Stimulated activated naive CD4-positive, alpha-beta T cell (primary cell): ENCODE results near the gene CGB2.

Experiments used
- DNase-seq, 6 experiments: peaks; one replicate each; lab custom pipeline; 2025; lab: John Stamatoyannopoulos, UW

The CGB2 gene

DNA sequence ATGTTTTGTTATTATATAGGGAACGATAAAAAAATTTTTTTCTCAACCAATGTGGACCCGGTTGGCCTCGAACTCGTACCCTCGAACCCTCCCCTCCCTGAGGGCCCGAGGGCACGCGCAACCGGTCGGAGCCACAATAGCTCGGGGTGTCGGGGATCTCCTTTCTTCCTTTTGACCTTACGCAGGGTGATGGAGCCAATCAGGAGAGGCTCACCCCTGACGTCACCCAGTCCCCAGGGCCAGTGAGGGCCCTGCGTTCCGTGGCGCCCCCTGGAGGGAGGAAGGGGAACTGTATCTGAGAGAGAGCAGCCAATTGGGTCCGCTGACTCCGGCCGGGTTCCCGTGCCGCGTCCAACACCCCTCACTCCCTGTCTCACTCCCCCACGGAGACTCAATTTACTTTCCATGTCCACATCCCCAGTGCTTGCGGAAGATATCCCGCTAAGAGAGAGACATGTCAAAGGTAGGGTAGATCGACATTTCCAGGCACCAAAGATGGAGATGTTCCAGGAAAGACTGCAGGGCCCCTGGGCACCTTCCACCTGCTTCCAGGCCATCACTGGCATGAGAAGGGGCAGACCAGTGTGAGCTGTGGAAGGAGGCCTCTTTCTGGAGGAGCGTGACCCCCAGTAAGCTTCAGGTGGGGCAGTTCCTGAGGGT, at the start of gene CGB2:
Gene CGB2, plus strand, starts transcription at position 249 of the 660 bp plus-strand sequence. Its CDS starts 206 bp downstream, at position 455.
- DNase-seq, result peak in 4 of 6 experiments; percentile 6 to 38 (median 26)

DNA sequence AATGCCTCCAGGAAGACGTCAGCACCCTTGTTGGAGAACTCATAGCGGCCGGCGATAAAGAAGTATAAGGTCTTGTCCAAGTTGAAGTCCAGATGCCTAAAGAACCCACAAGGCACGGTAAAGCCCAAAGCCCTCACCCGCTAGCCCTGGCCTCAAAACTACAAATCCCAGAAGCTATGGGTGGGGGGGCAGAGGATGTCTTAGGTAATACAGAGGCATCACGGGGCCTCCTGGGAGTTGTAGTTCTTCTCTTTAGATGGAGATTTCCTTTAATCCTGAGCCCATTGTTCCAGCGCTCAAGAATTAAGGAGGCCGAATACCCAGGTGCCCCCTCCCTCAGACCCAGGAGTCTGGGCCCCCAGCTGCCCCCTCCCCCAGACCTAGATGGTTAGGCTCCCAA, 49.4 kb upstream of the CGB2 start:
- DNase-seq, result no peak

DNA sequence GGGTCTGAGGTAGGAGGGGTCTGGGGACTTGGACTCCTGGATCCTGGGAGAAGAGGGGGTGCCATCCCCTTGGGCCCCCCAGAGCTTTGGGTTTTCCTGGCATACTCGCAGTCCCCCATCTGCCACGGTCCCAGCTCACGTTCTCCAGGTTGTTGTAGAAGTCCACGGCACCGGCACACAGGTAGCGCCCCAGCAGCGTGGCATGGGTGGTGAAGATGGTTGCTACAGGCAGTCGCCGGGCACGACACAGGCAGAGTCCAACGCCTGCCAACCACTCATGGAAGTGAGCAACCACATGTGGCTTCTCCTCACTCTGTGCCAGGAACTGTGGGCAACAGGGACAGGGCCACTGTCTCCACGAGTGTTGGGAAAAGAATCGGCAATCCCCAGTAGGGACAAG, 46.0 kb upstream of the CGB2 start:
- DNase-seq, result no peak

DNA sequence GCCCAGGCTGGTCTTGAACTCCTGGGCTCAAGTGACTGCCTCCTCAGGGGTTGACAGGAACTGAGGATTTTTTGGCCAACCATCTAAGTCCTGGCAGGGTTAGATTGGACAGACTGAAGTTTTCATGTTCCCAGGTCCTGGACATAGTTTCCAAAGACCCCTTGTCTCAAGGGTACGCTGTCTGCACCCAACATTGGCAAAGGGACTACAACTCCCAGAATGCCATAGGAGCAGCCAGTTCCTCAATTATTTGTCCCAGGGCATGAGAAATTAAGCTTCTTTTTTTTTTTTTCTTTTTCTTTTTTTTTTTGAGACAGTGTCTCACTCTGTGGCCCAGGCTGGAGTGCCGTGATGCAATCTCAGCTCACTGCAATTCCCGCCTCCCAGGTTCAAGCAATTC, 45.5 kb upstream of the CGB2 start:
- no peak for DNase-seq

DNA sequence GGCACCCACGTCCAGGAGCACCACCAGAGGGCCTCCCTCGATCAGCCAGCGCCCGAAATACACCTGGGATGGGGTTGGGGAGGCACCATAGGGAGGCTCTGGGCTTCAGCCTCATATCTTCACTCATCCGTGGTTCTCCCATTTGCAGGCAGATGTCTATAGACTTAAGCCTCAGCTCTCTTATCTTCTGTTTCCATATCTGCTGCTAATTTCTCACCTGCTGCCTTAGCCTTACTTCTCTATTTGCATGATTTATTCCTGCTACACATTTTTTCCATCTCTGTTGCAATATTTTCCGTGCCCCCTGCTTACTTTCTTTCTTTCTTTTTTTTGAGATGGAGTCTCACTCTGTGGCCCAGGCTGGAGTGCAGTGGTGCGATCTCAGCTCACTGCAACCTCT, 44.4 kb upstream of the CGB2 start:
- no peak for DNase-seq

DNA sequence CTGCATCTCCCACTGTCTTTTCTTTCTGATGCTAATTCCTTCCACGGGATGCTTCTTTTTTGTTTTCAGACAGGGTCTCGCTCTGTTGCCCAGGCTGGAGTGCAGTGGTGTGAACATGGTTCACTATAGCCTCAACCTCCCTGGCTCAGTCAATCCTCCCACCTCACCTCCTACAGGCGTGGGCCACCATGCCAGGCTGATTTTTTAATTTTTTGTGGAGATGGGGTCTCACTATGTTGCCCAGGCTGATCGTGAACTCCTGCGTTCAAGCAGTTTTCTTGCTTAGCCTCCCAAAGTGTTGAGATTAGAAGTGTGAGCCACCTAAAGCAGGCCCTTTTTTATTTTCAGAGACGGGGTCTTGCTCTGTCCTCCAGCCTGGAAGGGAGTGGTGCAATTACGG, 43.4 kb upstream of the CGB2 start:
- DNase-seq, result no peak

DNA sequence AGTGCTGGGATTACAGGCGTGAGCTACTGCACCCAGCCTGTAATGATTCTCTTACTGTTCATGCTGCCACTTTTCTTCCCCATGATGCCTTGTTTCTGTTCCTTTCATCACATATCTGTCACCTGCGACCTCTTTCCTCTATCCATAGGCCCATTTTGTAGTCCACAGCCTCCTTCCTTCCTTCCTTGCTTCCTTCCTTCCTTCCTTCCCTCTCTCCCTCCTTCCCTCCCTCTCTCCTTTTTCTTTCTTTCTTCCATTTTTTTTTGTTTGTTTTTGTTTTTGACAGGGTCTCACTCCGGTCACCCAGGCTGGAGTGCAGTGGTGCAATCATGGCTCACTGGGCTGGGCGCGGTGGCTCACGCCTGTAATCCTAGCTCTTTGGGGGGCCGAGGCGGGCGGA, 42.8 kb upstream of the CGB2 start:
- no peak for DNase-seq

DNA sequence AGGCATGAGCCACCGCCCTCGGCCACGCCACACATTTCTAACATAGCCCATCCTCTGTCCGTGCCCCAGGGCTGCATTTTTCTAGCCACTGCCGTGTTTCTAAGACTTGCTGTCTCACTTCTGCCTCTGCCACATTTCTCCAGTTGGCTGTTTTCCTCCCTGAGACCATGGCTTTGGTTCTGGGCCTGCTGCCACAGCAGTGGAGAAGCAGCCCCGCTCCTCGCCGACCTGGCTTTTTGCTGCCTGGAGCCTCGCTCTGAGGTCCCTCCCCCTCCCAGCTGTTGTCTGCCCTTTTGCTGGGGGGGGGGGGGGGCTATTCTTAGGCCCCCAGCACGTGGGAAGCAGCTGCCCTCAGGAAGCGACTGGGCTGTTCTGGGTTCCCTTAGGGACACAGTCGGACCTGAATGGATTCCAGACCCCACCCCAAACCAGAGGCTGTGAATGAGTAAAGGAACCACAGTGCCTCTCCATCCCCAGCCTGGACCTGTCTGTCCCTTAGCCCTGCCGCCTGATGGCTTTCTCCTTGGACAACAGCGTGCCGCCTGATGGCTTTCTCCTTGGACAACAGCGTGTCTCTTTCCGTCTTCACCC, 41.9 kb upstream of the CGB2 start:
- no peak for DNase-seq

DNA sequence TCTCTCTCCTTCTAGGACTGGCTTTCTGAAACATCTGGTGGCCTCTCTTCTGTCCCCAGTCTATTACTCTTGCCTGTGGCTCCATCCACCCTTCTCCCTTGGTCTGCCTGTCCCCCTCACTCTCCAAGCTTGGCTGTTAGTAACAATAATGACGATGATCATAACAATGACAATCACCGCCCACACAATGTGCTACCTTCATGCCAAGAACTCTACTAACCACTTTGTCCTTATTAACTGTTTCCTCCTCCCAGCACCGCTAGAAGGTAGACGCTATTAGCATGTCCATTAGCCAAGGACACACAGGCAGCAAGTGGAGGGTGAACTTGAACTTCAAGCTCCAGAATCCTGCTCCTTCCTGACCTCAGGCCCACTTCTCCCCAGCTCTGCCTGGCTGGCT, 41.3 kb upstream of the CGB2 start:
- no peak for DNase-seq

DNA sequence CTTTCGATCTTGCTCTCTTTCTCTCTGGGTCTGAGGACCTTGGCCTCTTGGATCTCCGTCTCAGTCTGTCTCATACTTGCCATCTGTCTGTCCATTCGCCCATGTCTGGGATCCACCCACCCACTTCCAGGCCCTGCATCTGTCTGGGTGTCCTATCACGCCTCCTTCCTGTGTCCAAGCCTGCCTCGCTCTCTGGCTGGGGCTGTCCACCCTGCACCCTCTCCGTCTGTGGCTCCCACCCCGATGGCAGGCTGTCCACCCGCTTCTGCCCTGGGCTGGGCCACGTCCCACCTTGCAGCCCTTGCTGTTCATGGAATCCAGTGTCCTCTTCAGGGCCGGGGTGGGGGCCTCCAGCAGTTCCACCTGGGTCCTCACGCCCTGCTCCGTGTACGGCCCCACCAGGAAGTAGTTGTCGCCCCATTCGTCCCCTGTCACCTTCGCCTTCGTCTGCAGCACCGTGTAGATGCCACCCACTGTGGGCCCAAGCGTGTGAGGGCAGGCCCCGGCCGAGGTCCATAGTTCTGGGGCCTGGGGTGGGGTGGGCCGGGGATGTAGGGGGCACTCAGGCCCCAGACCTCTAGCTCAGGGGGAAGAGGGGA, 40.6 kb upstream of the CGB2 start:
- no peak for DNase-seq

DNA sequence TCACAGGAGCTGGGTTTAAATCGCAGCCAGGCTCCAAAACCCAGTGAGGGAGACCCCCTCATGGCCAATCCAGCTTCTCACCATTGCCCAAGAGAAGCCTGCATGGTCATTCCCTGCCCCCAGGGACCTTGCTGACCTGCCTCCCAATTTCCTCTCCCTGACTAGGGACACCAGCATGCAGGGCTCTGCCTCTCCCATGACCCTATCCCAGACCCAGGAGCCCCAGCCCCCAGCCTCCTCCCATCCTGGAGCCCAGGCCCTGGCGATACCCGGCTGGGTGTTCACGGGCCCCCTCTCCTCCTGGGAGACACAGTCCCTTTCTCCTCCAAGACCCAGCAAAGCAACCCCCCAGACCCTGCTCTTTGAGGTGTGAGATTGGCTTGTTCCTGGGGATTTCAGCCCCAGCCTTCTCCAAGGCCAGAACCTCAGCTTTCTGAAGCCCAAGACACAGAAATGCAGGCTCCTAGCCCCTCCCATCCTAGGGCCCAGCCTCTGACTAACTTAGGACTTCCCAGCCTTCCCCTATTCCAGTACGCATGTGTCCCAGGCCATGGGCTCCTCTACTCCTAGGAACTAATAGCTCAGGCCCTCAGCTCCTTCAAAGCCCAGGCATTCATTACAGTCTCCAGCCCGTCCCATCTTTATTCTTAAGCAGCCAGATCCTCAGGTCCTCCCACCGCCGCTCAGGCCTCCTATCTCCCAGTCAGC, 39.7 kb upstream of the CGB2 start:
- no peak for DNase-seq

DNA sequence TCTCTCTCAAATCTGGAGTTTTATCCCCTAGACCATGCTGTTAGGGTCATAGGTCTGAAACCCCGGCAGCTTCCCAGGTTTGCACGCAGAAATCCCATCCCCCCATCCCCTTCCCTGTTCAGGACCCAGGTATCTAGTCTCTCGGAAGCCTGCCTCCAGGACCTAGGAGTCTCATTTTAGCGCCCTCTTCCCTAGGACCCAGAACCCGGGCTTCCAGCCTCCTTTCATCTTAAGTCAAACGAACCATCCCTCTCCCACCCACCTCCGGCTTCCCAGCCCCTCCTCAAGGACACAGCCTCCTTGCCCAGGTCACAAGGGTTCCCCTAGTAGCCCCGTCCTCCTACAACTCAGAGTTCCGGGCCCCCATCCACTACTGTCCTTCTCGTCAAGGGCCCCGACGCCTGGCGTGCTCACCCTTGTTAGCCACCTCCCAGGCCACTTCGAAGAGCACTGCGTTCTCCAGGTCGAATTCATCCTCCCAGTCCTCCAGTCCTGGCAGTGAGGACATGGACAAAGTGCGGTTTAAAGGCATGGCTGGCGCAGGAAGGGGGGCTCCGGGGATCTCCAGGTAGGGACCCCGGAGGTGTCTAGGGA, 39.0 kb upstream of the CGB2 start:
- DNase-seq, result no peak

DNA sequence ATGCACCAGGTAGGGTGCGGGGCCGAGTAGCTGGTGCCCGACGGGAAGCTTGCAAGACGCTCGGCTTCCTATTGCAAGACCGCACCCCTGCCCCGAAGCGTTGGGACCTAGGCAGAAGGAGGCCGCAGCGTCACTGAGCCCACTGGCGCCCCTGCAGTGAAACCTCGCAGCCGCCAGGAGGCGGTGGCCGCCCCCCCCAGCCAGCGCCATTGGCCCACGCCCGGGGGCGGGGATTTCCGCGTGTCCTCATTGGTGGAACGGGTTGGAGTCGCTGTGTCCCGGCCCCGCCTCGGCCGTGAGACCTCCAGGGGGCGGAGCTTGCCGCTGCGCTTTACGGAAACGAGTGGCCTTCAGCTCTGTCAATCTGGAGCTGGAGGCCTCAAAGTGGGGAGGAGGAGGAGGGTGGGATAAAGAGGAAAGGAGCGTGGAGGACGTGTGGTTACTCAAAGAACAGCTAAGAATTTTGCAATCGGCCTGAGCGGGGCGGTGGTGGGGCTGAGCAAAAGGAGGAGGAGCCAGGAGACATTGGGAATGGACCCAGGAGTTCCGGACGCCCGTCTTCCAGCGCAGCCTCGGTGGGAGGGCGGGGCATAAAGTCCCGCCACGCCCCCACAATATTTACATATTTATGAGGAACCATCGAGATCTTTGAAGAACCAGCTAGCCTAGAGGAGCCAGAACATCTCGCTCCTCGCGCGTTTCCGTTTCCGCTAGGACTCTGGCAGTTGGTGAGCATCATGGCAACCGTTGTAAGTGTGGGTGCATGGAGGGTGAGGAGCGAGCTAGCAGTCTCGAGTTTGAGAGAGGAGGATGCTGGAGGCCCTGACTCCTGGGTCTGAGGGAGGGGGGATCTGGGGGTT, 38.3 kb upstream of the CGB2 start, which contains the start of the genes GYS1 and RUVBL2:
Gene GYS1, minus strand, starts transcription at position 135 of the 860 bp plus-strand sequence. CDS start 197 bp downstream, outside the sequence.
Gene RUVBL2, plus strand, starts transcription at position 713 of the 860 bp plus-strand sequence. Its CDS starts 25 bp downstream, at position 738.
- DNase-seq, result peak; percentile 98 to 100 (median 99)

DNA sequence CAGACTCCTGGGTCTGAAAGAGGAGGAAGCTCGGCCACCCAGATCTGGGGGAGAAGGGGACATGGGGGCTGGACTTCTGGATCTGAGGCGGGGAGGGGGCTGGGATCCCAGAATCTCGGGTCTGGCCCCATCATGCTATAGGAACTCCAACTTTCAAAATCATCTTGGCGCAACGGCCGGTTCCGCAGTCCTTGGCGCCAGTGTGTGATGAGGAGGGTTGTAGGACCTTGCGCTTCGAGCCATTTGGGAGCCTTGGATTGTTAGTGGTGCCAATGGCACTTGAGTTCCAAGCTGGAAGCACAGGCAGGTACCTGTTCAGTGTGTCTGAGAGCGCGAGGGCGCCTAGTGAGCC, 37.7 kb upstream of the CGB2 start:
- DNase-seq, result no peak

DNA sequence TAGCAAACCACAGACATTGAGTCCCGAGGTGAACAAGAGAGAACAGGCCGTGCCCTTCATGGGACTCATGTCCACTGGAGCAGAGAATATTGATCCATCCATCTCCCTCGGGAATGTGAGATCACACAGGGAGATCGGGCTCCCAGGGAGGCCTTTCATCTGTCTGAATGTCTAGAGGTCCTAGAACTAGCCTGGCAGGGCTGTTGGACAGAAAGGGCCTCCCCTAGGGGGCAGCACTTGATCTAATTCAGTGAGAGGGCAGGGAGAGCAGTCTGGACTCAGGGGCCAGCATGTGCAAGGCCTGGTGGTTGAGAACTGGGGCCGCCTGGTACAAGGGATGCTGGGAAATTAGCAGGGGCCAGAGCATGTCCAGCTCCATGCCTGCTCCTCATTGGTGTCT, 33.7 kb upstream of the CGB2 start:
- DNase-seq, result peak in 3 of 6 experiments; percentile 10 to 29 (median 15)

DNA sequence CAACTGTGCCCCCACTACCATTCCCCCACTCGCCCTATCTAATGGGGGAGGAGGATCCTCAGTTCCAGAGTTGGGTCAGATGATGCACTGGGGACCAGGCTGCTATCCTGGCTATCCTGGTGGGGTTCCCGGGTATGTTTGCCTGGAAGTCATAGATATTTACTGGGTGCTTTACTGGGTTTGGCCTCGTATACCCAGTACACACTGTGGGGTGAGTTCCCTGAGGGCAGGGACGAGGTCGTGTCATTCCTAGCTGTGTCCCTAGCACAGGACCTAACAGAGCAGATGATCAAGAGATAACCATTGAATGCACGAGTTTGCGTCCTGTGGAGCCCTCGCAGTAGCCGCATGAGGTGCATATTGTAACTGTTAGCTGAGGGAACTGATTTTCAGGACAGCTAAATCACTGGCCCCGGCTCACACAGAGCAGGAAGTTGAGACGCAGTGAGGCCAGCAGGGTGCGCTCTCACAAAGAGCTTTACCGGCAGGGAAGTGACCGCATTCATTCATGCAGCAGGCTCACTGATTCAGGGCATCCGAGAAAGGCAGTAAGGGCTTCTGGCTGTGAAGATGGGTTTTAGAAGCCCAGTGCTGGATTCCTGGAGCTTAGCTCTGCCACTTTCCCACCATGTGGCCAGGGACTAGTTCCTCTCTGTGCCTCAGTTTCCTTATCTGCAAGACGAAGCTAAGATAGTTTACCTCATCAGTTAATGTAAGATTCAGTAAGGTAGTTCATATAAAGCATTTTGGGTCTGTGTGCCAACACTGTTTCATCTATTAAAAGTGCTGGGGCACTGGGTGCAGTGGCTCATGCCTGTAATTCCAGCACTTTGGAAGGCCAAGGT, 32.0 kb upstream of the CGB2 start:
- DNase-seq, result peak; percentile 29 to 65 (median 46)

DNA sequence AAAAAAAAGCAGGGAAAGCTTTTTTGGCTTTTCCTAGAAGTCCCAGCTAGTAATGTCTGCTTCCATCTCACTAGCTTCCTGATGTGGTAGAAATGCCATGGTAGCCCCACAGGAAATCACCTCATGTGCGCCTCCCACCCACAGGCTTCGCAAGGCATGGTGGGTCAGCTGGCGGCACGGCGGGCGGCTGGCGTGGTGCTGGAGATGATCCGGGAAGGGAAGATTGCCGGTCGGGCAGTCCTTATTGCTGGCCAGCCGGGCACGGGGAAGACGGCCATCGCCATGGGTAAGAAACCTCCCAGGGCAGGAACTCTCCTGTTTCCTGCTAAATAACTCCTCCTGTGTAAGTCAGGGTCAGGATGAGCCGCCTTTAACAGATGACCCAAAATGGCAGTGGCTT, 27.6 kb upstream of the CGB2 start:
- DNase-seq, result no peak

DNA sequence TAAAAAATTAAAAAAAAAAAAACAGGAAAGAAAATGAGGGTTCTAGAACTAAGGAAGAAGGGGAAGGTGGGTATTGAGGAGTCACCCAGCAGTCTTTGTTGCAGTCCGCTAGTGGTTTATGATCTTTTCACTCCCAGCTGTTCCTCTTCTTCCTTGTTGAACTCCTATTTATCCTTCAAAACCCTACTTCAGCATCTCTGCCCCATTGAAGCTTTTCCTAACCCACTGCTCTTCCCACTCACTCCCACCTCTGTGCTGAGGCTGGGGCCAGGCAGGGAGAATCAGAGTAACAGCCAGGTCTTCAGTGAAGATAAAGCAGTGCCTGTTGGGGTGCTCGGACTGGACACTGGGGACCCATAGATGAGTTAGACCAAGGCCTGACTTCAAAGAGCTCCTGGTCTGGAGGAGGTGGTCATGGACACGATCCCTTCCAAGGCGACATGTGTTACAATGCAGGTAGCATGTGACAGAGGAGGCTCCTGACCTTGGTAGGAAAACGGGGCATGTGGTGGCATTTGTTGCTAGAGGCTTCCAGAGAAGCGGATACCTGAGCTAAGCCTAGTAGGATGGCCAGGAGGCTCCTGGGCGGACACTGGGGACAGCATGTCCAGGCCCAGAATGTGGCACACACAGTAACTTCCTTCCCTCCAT, 26.6 kb upstream of the CGB2 start:
- no peak for DNase-seq

DNA sequence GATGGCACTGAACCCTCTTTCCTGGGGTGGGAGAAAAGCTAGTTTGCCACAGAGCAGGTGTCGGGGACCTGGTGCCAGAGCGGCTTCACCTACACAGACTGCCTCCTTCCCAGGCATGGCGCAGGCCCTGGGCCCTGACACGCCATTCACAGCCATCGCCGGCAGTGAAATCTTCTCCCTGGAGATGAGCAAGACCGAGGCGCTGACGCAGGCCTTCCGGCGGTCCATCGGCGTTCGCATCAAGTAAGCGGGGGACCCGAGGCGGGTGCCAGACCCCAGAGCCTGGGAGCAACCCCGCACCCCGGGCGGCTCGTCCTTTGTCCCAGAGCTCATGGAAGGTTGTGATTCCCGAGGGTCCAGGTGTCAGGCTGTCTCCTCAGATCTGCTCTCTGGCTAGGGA, 24.8 kb upstream of the CGB2 start:
- DNase-seq, result no peak

DNA sequence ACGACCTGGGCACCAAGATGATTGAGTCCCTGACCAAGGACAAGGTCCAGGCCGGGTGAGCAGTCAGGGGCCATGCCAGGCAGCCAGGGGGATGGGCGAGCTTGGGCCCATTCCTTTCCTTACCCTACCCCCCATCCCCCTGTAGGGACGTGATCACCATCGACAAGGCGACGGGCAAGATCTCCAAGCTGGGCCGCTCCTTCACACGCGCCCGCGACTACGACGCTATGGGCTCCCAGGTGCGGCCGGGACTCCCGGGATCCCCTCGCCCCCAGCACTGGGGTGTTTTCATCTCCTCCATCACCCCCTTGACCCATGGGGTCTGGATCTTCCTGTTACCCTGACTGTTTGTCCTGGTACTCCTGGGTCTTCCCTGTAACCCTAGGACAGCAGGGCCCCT, 21.9 kb upstream of the CGB2 start:
- DNase-seq, result no peak
